Suppressor macrophage (primary cell): Measurements from ENCODE around the gene BUD13.

Experiments used
- DNase-seq, 4 experiments: peaks; one replicate each; pipeline ENCODE4 v3.0.0-alpha.2; 2020 to 2022

Gene BUD13

DNA sequence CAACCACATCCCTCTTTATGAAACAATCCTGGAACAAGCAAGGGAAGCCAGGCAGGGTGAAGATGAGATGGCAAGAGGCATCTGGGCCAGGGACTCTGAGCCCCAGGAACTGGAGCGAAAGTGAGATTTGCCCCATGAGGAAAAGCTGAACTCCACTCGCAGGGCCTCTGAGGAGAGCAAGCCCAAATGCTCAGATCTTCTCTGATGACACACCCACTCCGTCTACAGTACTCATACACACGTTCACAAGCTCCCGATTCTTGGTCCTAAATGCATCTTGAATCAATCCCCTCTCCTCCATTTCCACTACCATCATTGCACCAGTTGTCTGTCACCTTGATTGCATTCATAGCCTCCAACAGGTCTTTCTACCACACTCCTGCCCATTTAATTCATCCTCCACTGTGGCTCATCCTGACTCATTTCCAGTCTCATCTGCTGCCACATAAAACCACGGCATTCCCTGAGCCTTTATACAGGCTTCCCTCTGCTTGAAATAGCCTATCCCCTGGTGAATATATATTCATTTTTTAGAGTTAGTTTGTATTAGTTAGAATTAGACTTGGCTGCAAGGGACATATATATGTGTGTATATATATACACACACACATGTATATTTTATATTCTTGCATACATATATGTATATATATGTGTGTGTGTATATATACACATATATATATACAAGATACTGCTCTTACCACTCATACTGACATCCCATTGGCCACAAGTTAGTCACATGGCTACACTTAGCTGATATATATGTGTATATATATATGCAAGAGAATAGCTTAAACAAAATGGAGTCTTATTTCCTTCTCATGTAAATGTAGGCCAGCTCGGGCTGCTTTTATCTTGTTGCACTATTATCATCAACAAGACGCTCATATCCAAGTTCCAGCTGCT is 20.3 kb upstream of the BUD13 start:
- no peak for DNase-seq

DNA sequence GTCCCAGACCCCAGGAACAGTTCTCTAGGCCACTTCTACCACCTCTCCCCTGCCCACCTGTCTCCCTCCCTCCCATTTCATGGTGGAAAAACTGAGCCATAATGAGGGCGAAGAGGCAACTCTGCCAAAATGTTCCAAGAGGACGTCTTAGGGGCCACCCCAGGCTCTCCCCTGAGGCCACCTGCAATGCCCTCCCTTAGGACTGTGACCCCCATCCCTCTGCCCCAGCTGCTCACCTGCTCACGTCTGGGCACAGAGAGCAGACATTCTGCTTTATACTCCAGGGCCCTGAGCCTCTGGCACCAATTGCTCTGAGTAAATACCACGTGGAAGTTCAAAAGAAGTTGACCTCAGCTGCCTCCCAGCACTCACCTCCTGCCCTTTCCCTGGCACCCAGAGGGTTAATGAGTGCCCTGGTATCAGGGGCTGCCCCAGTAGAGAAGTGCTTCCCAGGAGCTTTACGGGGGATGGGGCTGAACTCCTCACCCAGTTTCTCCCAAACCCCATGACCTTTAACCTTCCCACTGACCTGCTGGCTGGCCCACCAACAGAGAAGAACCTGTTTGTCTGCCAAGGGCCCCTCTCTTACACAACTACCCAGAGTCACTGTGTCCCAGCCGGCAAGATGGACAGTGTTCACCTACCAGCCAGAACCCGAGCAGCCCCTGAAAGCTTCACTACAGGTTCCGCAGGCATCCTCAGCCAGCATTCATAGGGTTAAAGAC is 19.5 kb upstream of the BUD13 start:
- no peak for DNase-seq

GRCh38 chr11:116791813-116792143 is 19.0 kb upstream of the BUD13 start, which contains the start of gene APOA5:
Gene APOA5 (minus strand): TSS chr11:116791879. CDS start chr11:116791860, 19 bp downstream.
- no peak for DNase-seq

DNA sequence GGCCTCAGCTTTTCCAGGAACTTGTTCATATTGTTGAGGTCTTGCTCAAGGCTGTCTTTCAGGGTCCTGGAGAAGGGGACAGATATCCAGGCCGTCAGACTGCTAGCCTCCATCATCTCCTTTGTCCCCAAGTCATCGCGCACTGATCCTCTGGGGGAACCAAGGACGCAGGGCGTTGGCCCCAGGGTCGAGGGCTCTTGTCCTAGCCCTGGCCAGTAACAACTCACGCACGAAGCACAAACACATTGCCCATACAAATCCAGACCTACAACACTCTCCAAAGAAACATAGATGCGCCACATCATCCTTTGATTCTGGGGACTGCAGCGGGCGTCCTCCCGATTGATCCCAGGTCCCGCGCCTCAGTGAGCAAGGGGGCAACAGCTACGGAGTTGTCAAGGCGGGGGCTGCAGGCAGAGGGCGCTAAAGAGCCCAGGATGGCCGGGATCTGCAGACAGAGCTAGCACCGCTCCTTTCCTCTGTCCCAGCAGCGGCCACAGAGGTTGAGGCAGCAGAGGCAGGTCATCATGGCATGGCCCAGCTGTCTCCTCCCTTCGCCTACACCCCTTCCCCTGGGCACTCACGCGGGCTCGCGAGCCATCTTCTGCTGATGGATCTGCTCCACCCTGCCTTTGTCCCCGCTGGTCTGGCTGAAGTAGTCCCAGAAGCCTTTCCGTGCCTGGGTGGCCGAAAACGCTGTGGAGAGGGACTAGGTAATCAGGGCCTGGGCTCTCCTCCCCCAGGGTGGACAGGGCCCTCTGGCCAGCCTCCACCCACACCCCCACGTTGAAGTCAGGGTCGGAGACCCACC is 18.4 kb upstream of the BUD13 start:
- DNase-seq, result peak; percentile 75 to 89 (median 82)

DNA sequence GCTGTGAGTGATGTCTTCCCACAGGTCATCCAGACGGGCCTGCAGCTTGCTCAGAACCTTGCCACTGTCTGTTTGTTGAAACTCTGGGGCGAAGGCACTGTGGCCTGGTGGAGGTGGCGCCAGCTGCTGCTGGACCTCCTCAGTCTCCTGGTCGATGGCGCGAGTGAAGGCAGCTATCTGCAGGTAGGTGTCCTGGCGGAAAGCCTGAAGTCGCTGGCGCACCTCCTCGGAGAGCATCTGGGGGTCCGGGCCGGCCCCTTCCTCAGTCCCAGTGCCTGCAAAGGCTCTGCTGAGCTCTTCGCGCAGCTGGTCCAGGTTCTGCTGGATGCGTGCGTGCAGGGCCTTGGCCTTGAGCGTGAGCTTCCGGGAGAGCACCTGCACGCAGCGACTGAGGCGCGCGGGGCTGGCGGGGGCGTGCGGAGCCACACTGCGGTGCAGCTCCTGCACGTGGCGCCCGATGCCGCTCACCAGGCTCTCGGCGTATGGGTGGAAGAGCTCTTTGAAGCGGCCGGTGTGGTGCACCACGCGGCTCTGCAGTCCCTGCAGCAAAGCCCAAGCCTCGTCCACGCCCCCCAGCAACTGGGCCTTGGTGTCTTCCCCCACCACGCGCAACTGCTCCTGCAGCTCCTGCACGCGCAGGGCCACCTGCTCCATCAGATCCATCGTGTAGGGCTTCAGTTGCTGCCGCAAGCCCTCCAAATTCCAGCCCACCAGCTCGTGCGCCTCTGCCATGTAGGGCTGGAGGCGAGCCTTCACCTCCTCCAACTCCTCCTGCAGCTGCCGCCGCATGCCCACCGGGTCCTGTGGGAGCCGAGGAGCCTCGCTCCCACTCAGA is 17.6 kb upstream of the BUD13 start:
- no peak for DNase-seq

DNA sequence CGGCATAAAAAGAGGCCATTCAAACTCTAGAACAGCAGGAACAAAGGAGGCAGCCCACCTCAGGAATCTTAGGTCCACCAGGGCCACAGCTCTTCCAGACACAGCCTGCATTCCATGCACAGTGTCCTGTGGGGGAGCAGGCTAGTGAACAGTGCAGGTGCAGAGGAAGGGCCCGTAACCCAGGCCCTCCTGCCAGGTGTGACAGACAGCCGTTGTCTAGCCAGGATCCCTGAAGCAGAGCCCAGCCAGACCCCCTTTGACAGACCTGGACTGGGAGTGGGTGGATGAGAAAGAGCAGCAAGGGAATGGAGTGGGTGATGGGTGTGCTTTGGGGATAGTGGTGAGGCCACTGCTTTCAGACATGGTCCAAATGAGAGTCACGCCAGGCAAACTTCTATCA is 16.2 kb upstream of the BUD13 start:
- no peak for DNase-seq

GRCh38 chr11:116788534-116788933 is 15.7 kb upstream of the BUD13 start:
- DNase-seq, result no peak

GRCh38 chr11:116787786-116788486 is 15.1 kb upstream of the BUD13 start, which contains the start of gene ZPR1:
Gene ZPR1 (minus strand): TSS chr11:116788023. CDS start chr11:116787990, 33 bp downstream.
- peak; percentile 84 to 93 (median 89) for DNase-seq

DNA sequence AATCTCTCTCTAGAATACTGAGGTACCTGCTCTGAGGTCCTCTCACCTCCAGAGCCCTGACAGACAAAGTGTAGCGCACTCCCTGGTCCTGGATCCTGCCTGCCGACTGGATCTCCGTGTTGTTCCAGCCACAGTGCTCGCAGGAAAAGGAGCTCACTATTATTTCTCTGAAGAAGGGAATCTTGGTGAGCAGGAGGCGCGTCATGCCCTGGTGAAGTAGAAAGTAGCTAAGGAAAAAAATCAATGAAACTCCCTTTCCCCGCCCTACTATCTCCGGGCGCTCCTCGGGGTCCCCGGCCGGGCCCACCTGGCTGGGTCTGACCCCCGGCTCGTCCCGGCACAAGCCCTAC is 14.6 kb upstream of the BUD13 start:
- peak in 2 of 4 experiments; percentile 14 for DNase-seq

DNA sequence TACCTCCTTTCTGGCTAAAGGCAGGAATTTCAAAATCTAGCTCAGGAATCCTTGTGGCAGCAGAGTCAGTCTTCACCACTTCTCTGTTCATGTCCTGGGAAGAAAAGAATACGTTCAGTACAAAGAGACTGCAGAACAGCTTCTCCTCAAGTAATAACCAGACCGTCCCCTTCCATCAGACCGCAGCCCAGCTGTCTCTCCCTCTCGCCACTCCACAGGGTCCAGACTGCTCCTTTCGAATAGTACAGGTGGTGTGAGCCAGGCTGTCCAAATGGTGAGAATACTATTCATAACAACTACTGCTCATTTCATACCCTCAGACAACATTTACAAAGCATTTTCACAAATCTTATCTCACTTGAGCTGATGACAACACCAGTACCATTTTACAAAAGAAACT is 14.2 kb upstream of the BUD13 start:
- no peak for DNase-seq

GRCh38 chr11:116786326-116786725 is 13.5 kb upstream of the BUD13 start:
- DNase-seq, result no peak

DNA sequence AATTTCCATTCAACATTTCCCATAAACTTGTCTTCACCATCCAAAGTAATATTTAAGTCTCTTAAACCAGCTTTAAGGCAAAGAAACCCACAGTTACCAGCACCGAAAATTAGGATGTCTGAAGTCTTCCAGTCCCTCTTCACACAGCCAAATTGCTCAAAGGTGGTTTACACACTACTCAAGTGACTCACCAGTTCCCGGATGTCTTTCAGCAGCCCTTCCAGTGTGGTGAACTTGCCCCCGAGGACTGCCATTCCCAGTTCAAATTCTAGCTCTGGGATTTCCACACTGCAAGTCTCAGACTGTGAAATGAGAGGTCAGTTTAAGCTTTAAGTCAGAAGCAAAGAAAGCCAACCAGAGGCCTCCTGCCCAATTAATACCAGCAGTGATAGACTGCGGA is 9.9 kb upstream of the BUD13 start:
- no peak for DNase-seq

DNA sequence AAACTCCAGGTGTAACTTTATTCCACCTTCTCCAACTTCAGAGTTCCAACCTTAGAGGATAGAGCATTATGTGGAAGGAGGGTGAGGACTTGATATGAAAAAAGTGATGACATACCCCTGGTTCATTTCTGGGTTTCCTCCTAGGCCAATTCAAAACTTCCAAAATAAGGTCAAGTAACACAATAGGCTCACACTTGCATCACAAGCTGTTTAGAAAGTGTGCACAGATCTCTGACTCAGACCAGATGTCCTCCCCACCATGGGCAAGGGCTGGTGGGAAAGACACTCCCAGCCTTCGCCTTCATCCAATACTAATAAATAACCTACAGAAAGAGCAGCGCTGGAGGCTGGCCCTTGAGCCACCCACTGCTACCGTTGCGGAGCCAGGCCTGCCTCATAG is 5.8 kb upstream of the BUD13 start:
- DNase-seq, result no peak

- DNase-seq, result no peak
Measured at GRCh38 chr11:116777056-116777455, 4.3 kb upstream of the BUD13 start.

GRCh38 chr11:116776522-116776984 is 3.8 kb upstream of the BUD13 start:
- DNase-seq, result no peak

DNA sequence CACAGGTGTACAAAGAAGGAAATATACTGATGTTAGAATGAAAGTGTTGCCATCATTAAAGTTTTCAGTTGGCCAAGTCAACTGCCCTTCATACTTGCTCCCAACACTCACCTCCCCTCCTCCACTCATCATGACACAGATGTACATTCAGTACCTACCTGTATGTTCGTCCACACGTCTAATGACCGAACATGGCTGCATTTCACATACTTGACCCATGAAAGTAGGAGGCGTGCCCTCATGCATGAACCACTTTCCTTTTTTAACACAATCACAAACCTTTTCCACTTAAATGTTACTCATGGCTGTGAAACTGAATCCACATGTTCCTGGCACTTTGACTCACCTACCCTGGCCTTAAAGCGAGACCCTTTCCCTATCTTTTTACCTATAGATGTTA is 3.2 kb upstream of the BUD13 start:
- no peak for DNase-seq

- DNase-seq, result no peak
Measured at GRCh38 chr11:116774661-116775060, 1.9 kb upstream of the BUD13 start.

- peak; percentile 44 to 70 (median 58) for DNase-seq
Measured at GRCh38 chr11:116773203-116774097, 663 bp upstream of the BUD13 start.

DNA sequence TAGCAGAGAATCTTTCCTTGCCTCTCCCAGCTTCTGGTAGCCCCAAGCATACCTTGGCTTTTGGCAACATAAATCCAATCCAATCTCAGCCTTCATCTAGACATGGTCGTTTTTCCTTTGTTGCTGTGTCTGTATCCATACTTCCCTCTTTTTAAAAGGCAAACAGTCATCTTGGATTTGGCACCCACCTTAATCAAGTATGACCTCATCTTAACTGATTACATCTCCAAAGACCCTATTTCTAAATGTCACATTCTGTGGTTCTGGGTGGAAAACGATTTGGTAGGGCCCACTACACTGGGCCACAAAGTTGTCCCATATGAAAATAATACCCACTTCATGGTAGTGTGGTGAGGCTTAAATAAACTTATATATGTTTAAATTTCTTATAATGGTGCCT is 852 bp downstream of the BUD13 start:
- no peak for DNase-seq

DNA sequence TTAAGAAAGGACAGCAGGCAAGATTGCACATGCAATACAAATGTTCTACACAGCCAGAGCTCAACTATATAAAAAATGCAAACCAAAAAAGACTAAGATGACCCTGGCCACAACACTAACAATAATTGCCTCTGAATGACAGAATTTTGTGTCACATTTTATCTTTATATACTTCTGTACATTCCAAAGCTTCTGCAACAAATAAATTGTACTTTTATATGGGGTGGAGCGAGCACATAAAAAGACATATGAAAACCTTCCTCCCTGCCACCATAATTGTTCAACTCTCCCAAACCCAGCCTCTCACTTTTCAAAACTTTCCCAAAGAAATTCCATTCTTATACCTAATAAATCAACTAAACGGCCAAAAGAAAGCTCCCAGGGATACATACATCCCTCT is 10.7 kb downstream of the BUD13 start:
- no peak for DNase-seq
